ENCODE results near the gene TRIM45. TPM values are rescaled to one million over a fixed set of nuclear protein-coding genes. Genes with fewer than 3 reads are reported as not detected.

TRIM45 gene
- total RNA-seq, 1 experiment from 2014 or later: 3.2 TPM

- POLR2A ChIA-PET (ENCODE audit: low non-redundant PET): interaction anchor here (0.6 kb wide), 1 partner anchor 224 kb away, joined by 8 read pairs; no protein-coding TSS in a partner anchor
- Histone ChIP-seq H3K36me3 (ENCODE audit: insufficient read depth, low read length, poor library complexity, severe bottlenecking) (peaks cover 75% of the 10 kb centered on the region), H3K27ac (ENCODE audit: low read depth, low read length, poor library complexity, severe bottlenecking) (peak overlapping the region; percentile 45), H3K4me3 (ENCODE audit: low read depth, low read length, poor library complexity, severe bottlenecking) (no peak overlapping the region), H3K4me1 (ENCODE audit: insufficient read depth, low read length, poor library complexity, severe bottlenecking) (peaks cover 21% of the 10 kb centered on the region), H3K27me3 (replicated peaks; ENCODE audit: insufficient read depth, low read depth, low read length, poor library complexity) (no peaks in the 10 kb centered on the region), H3K9me3 (ENCODE audit: low read depth, low read length, poor library complexity, severe bottlenecking) (no peaks in the 10 kb centered on the region)
- DNase-seq (ENCODE audit: low spot score): peak; percentile 75
- intact Hi-C loops (cut with micrococcal nuclease; ENCODE audit: unreplicated experiment): no loop called here
- TF ChIP-seq EZH2 (IDR thresholded peaks at IDR 0.05; ENCODE audit: borderline replicate concordance, low read depth, low read length, poor library complexity, severe bottlenecking) (no peak), CTCF (conservative IDR thresholded peaks at IDR 0.05; ENCODE audit: low read depth, low read length) (peak; percentile 34; the same call in 1 of the 2 replicates)
- CTCF ChIA-PET: interaction anchor here (0.6 to 1.4 kb wide), 3 partner anchors 34 to 190 kb away, joined by 4 to 9 read pairs (median 4); partner anchors contain the start of gene TTF2
- BruUV-seq (replicated peaks): no TSS peak
These were observed 27.5 kb downstream of the TRIM45 start for GRCh38 chr1:117093870-117094621.

GRCh38 chr1:117093091-117093534 lies 28.4 kb downstream of the TRIM45 start:
- Histone ChIP-seq H3K27me3 (replicated peaks; ENCODE audit: insufficient read depth, low read depth, low read length, poor library complexity) (no peaks in the 10 kb centered on the region), H3K36me3 (ENCODE audit: insufficient read depth, low read length, poor library complexity, severe bottlenecking) (peaks cover 71% of the 10 kb centered on the region), H3K4me1 (ENCODE audit: insufficient read depth, low read length, poor library complexity, severe bottlenecking) (peaks cover 21% of the 10 kb centered on the region), H3K9me3 (ENCODE audit: low read depth, low read length, poor library complexity, severe bottlenecking) (no peaks in the 10 kb centered on the region), H3K27ac (ENCODE audit: low read depth, low read length, poor library complexity, severe bottlenecking) (peak overlapping the region; percentile 45), H3K4me3 (ENCODE audit: low read depth, low read length, poor library complexity, severe bottlenecking) (no peak overlapping the region)
- POLR2A ChIA-PET (ENCODE audit: low non-redundant PET): no interaction called here
- intact Hi-C loops (cut with micrococcal nuclease; ENCODE audit: unreplicated experiment): no loop called here
- no TSS peak for BruUV-seq (replicated peaks)
- peak; percentile 59 for DNase-seq (ENCODE audit: low spot score)
- CTCF ChIA-PET: interaction anchor here (1.2 to 1.4 kb wide), 2 partner anchors 26 to 191 kb away, joined by 4 to 5 read pairs; no protein-coding TSS in a partner anchor
- TF ChIP-seq CTCF (conservative IDR thresholded peaks at IDR 0.05; ENCODE audit: low read depth, low read length) (no peak), EZH2 (IDR thresholded peaks at IDR 0.05; ENCODE audit: borderline replicate concordance, low read depth, low read length, poor library complexity, severe bottlenecking) (no peak)

- intact Hi-C loops (cut with micrococcal nuclease; ENCODE audit: unreplicated experiment): no loop called here
- no peak for TF ChIP-seq CTCF (conservative IDR thresholded peaks at IDR 0.05; ENCODE audit: low read depth, low read length)
- no peak for TF ChIP-seq EZH2 (IDR thresholded peaks at IDR 0.05; ENCODE audit: borderline replicate concordance, low read depth, low read length, poor library complexity, severe bottlenecking)
- Histone ChIP-seq H3K36me3 (ENCODE audit: insufficient read depth, low read length, poor library complexity, severe bottlenecking) (peaks cover 68% of the 10 kb centered on the region), H3K4me3 (ENCODE audit: low read depth, low read length, poor library complexity, severe bottlenecking) (no peak overlapping the region), H3K27ac (ENCODE audit: low read depth, low read length, poor library complexity, severe bottlenecking) (peak overlapping the region; percentile 45), H3K4me1 (ENCODE audit: insufficient read depth, low read length, poor library complexity, severe bottlenecking) (peaks cover 21% of the 10 kb centered on the region), H3K27me3 (replicated peaks; ENCODE audit: insufficient read depth, low read depth, low read length, poor library complexity) (no peaks in the 10 kb centered on the region), H3K9me3 (ENCODE audit: low read depth, low read length, poor library complexity, severe bottlenecking) (no peaks in the 10 kb centered on the region)
- ChIA-PET POLR2A (ENCODE audit: low non-redundant PET) (no interaction called here), CTCF (interaction anchor here (1.2 kb wide), 1 partner anchor 25 kb away, joined by 5 read pairs; no protein-coding TSS in a partner anchor)
- BruUV-seq (replicated peaks): no TSS peak
- no peak for DNase-seq (ENCODE audit: low spot score)
These were observed 29.0 kb downstream of the TRIM45 start for GRCh38 chr1:117092594-117092993.
